Upper lobe of right lung (tissue), 1 donor: ENCODE data around the gene SLC35F1. TPM values are rescaled to one million over a fixed set of nuclear protein-coding genes. Genes with fewer than 3 reads are reported as not detected.

Experiments
- ATAC-seq: fragments of 200-7000 bp; cut with Tn5 transposase; one replicate; pipeline ENCODE4 v1.9.1; 2020; ENCODE audit warnings: mild to moderate bottlenecking, moderate library complexity
- DNase-seq: peaks from one replicate; pipeline ENCODE4 v3.0.0-alpha.2; 2020
- H3K27ac ChIP-seq: fragments of 200-600 bp; one replicate; pipeline ENCODE4 v1.8.0; 2022
- H3K27me3 ChIP-seq: fragments of 200-600 bp; one replicate; pipeline ENCODE4 v1.8.0; 2022; ENCODE audit warnings: mild to moderate bottlenecking
- H3K36me3 ChIP-seq: fragments of 200-600 bp; one replicate; pipeline ENCODE4 v1.8.0; 2022
- H3K4me1 ChIP-seq: fragments of 200-600 bp; one replicate; pipeline ENCODE4 v1.8.0; 2022
- H3K4me3 ChIP-seq: fragments of 200-600 bp; one replicate; pipeline ENCODE4 v1.8.0; 2022; ENCODE audit warnings: mild to moderate bottlenecking
- H3K9me3 ChIP-seq: fragments of 200-600 bp; one replicate; pipeline ENCODE4 v1.8.0; 2022
- intact Hi-C: fragments of 100-400 bp; cut with DNase I; formaldehyde crosslinking; loops from one replicate; pipeline ENCODE4 v1.11.0; 2022
- total RNA-seq: library from RNA; stranded (reverse); fragmentation: NEBNext Ultra II Directional; extraction: Animal tissue kit (Norgen Biotek cat#: 25700); gene quantifications from one replicate; pipeline ENCODE4 v1.2.1, GENCODE V29; 2021
- TF ChIP-seq, protein P1 (sequence below): fragments of 200-600 bp; IDR thresholded peaks from one replicate; pipeline ENCODE4 v1.8.0; 2022; ENCODE audit warnings: antibody characterized with exemption
- donor health status: DM: no; HTN: yes; CAD: no; lungs with severe emphysema.

Gene SLC35F1
- total RNA-seq, 1 donor from 2014 or later = 0.29 TPM

DNA sequence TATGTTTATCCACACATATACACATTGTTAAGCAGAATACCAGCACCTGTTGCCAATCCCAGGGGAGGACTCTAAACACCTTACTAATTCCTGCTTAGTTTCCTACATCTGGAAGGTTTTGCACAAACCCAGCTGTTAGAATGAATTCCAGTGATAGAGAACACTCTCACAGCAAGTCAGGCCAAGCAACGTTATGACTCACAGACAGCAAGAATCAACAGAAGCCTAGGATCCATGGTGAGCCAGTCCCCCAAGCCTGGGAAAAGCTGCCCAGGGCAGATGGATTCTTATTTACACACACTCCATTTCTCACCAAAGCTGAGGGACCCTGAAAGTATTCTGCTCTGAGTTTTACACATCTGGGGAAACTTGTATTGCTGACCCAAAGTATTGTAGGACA, 291.7 kb downstream of the SLC35F1 start:
- intact Hi-C loops = no loop called here
- no peak overlapping the region for H3K4me3 ChIP-seq
- no peak overlapping the region for H3K27ac ChIP-seq
- DNase-seq (no peak), ATAC-seq (no peak)
- H3K36me3 ChIP-seq = no peaks in the 10 kb centered on the region
- no peaks in the 10 kb centered on the region for H3K27me3 ChIP-seq
- H3K9me3 ChIP-seq = no peaks in the 10 kb centered on the region
- TF ChIP-seq, protein P1, sequence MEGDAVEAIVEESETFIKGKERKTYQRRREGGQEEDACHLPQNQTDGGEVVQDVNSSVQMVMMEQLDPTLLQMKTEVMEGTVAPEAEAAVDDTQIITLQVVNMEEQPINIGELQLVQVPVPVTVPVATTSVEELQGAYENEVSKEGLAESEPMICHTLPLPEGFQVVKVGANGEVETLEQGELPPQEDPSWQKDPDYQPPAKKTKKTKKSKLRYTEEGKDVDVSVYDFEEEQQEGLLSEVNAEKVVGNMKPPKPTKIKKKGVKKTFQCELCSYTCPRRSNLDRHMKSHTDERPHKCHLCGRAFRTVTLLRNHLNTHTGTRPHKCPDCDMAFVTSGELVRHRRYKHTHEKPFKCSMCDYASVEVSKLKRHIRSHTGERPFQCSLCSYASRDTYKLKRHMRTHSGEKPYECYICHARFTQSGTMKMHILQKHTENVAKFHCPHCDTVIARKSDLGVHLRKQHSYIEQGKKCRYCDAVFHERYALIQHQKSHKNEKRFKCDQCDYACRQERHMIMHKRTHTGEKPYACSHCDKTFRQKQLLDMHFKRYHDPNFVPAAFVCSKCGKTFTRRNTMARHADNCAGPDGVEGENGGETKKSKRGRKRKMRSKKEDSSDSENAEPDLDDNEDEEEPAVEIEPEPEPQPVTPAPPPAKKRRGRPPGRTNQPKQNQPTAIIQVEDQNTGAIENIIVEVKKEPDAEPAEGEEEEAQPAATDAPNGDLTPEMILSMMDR = no peak
- no peaks in the 10 kb centered on the region for H3K4me1 ChIP-seq

DNA sequence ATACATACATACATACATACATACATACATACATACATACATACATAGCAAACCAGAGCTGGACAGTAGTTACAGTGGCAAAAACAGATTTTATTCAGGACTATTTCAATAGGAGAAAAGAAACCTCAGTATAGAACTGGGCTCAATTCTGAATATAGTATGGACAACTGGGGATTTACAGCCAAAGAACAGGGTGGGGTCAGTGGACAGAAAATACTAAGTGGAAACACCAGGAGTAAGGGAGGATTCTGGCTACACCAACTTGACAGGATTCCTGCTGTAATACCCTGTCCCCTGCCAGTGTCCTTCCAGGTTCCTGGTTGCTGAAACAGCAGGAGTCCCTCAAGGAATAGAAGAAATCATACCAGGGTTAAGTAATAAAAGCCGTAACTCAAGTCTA, 293.1 kb downstream of the SLC35F1 start:
- Histone ChIP-seq H3K9me3 (no peaks in the 10 kb centered on the region), H3K27me3 (no peaks in the 10 kb centered on the region), H3K36me3 (no peaks in the 10 kb centered on the region), H3K27ac (no peak overlapping the region), H3K4me1 (no peaks in the 10 kb centered on the region), H3K4me3 (no peak overlapping the region)
- DNase-seq (no peak), ATAC-seq (no peak)
- TF ChIP-seq, protein P1 = no peak
- intact Hi-C loops = no loop called here

- Histone ChIP-seq H3K4me3 (no peak overlapping the region), H3K27me3 (no peaks in the 10 kb centered on the region), H3K4me1 (no peaks in the 10 kb centered on the region), H3K36me3 (no peaks in the 10 kb centered on the region), H3K9me3 (no peaks in the 10 kb centered on the region), H3K27ac (no peak overlapping the region)
- DNase-seq (no peak), ATAC-seq (no peak)
- intact Hi-C loops = no loop called here
- TF ChIP-seq, protein P1 = no peak
Observed at GRCh38 chr6:118202517-118202916, 295.5 kb downstream of the SLC35F1 start.

- no peak for DNase-seq
- no peaks in the 10 kb centered on the region for H3K36me3 ChIP-seq
- H3K4me1 ChIP-seq = no peaks in the 10 kb centered on the region
- H3K27me3 ChIP-seq = no peaks in the 10 kb centered on the region
- no peak overlapping the region for H3K27ac ChIP-seq
- no peak for ATAC-seq
- no peak overlapping the region for H3K4me3 ChIP-seq
- intact Hi-C loops = no loop called here
- TF ChIP-seq, protein P1 = no peak
- no peaks in the 10 kb centered on the region for H3K9me3 ChIP-seq
Observed at GRCh38 chr6:118203545-118203944, 296.5 kb downstream of the SLC35F1 start.

GRCh38 chr6:118206221-118206620, 299.2 kb downstream of the SLC35F1 start:
- H3K36me3 ChIP-seq = no peaks in the 10 kb centered on the region
- DNase-seq (no peak), ATAC-seq (no peak)
- H3K4me3 ChIP-seq = no peak overlapping the region
- no peaks in the 10 kb centered on the region for H3K27me3 ChIP-seq
- H3K27ac ChIP-seq = no peak overlapping the region
- no peaks in the 10 kb centered on the region for H3K4me1 ChIP-seq
- H3K9me3 ChIP-seq = no peaks in the 10 kb centered on the region
- TF ChIP-seq, protein P1 = no peak
- intact Hi-C loops = no loop called here

DNA sequence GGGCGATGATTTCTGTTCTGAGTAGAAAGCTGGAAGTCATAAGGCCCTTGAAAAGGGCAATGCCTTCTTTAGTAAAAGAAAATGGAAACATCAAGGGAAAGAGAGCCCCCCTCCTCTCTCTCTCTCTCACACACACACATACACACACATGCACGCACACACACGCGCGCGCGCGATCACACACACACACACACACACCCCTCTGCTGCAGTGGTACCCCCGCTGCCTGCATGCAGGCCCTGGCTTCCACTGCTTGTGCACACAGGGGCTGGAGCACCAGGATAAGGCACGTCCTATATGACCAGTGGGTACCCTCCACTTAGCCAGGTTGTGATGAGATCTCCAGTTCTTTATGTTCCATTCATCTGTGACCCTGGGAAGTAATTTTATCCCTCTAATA, 300.9 kb downstream of the SLC35F1 start:
- Histone ChIP-seq H3K36me3 (no peaks in the 10 kb centered on the region), H3K4me3 (no peak overlapping the region), H3K27ac (no peak overlapping the region), H3K9me3 (no peaks in the 10 kb centered on the region), H3K4me1 (no peaks in the 10 kb centered on the region), H3K27me3 (no peaks in the 10 kb centered on the region)
- intact Hi-C loops = no loop called here
- DNase-seq = peak; percentile 45
- TF ChIP-seq, protein P1 = no peak
- no peak for ATAC-seq
